IMR-90 (cell line): ENCODE results near the gene BCAR1. TPM values are rescaled to one million over a fixed set of nuclear protein-coding genes. Genes with fewer than 3 reads are reported as not detected.
A peak's percentile ranks its signal among the peaks of the same experiment; 100 is the strongest.

ENCODE experiments used
- ATAC-seq: fragments of 200-7000 bp; cut with Tn5 transposase; 2 replicates; pipeline ENCODE4 v1.9.1; 2020; ENCODE audit warnings: low read depth, mild to moderate bottlenecking, moderate library complexity
- BruUV-seq: library from RNA; stranded (reverse); fragments of 400-500 nt; replicated peaks from 2 replicates; lab custom pipeline; 2021; lab: Mats Ljungman, UMichigan
- CTCF ChIA-PET: fragments of 300-600 bp; formaldehyde crosslinking; extraction: SDS; loops from one replicate; lab custom pipeline; 2021; ENCODE audit warnings: antibody characterized with exemption; lab: Yijun Ruan, JAX
- POLR2A ChIA-PET: fragments of 300-600 bp; sonication (Branson Sonifier 250); formaldehyde crosslinking; loops from one replicate; lab custom pipeline; 2022; ENCODE audit warnings: antibody characterized with exemption; ENCODE audit not compliant: unreplicated experiment; lab: Charles Lee
- DNase-seq: peaks from one replicate; pipeline ENCODE4 v3.0.0; 2013
- H2AFZ ChIP-seq: replicated peaks from 2 replicates; pipeline ENCODE3; 2013; ENCODE audit warnings: low read length, mild to moderate bottlenecking; ENCODE audit not compliant: poor library complexity
- H2AK5ac ChIP-seq: 2 replicates; pipeline ENCODE4 v1.6.1; 2013; ENCODE audit warnings: low read depth, low read length, inconsistent platforms
- H2AK9ac ChIP-seq: replicated peaks from 2 replicates; pipeline ENCODE3; 2013; ENCODE audit warnings: mild to moderate bottlenecking, low read depth, low read length, moderate library complexity; ENCODE audit not compliant: poor library complexity
- H2BK120ac ChIP-seq: 2 replicates; pipeline ENCODE4 v1.6.1; 2013; ENCODE audit warnings: low read depth, low read length, inconsistent platforms
- H2BK15ac ChIP-seq: 3 replicates; pipeline ENCODE4 v1.6.1; 2013; ENCODE audit warnings: low read depth, low read length, inconsistent platforms
- H2BK20ac ChIP-seq: 2 replicates; pipeline ENCODE4 v1.6.1; 2013; ENCODE audit warnings: low read depth, mild to moderate bottlenecking, inconsistent platforms, low read length, moderate library complexity
- H2BK5ac ChIP-seq: 2 replicates; pipeline ENCODE4 v1.6.1; 2013; ENCODE audit warnings: mild to moderate bottlenecking, low read depth, low read length, inconsistent platforms; ENCODE audit not compliant: poor library complexity, severe bottlenecking
- H3K14ac ChIP-seq: replicated peaks from 2 replicates; pipeline ENCODE4 v1.6.1; 2013; ENCODE audit warnings: low read depth, low read length, inconsistent platforms
- H3K18ac ChIP-seq: 2 replicates; pipeline ENCODE4 v1.6.1; 2013; ENCODE audit warnings: low read depth, low read length, control low read depth
- H3K23ac ChIP-seq: 2 replicates; pipeline ENCODE4 v1.6.1; 2013; ENCODE audit warnings: low read depth, low read length, inconsistent platforms
- H3K27ac ChIP-seq: 2 replicates; pipeline ENCODE4 v1.5.1; 2013; ENCODE audit warnings: mild to moderate bottlenecking, control low read depth, low read length; ENCODE audit not compliant: insufficient read depth
- H3K27me3 ChIP-seq: 2 replicates; pipeline ENCODE4 v1.6.1; 2013; ENCODE audit warnings: low read length; ENCODE audit not compliant: control insufficient read depth, insufficient read depth
- H3K36me3 ChIP-seq: 2 replicates; pipeline ENCODE4 v1.6.1; 2013; ENCODE audit warnings: low read length, mixed read lengths; ENCODE audit not compliant: control insufficient read depth, insufficient read depth
- H3K4ac ChIP-seq: 2 replicates; pipeline ENCODE4 v1.6.1; 2013; ENCODE audit warnings: low read depth, low read length, inconsistent platforms
- H3K4me1 ChIP-seq: 2 replicates; pipeline ENCODE4 v1.6.1; 2013; ENCODE audit warnings: low read length, mixed read lengths; ENCODE audit not compliant: control insufficient read depth, insufficient read depth
- H3K4me2 ChIP-seq: 2 replicates; pipeline ENCODE4 v1.6.1; 2013; ENCODE audit warnings: low read depth, mild to moderate bottlenecking, control low read depth, low read length, moderate library complexity
- H3K4me3 ChIP-seq: 2 replicates; pipeline ENCODE4 v1.5.1; 2013; ENCODE audit warnings: low read depth, mild to moderate bottlenecking, control low read depth, low read length, moderate library complexity; ENCODE audit not compliant: insufficient read depth
- H3K56ac ChIP-seq: 2 replicates; pipeline ENCODE4 v1.6.1; 2013; ENCODE audit warnings: low read length, inconsistent platforms; ENCODE audit not compliant: insufficient read depth; ENCODE audit errors: extremely low read depth
- H3K79me1 ChIP-seq, 2 experiments: 2 replicates each; pipeline ENCODE4 v1.6.1; 2013; ENCODE audit warnings: low read length in 2 of 2, inconsistent platforms in 1 of 2, low read depth in 1 of 2
- H3K9ac ChIP-seq: 2 replicates; pipeline ENCODE4 v1.6.1; 2013; ENCODE audit warnings: low read depth, low read length, control low read depth
- H3K9me1 ChIP-seq: 2 replicates; pipeline ENCODE4 v1.6.1; 2013; ENCODE audit warnings: low read length, inconsistent platforms; ENCODE audit not compliant: insufficient read depth
- H3K9me3 ChIP-seq: 2 replicates; pipeline ENCODE4 v1.6.1; 2013; ENCODE audit warnings: low read length; ENCODE audit not compliant: control insufficient read depth, insufficient read depth
- H4K20me1 ChIP-seq: 2 replicates; pipeline ENCODE4 v1.6.1; 2013; ENCODE audit warnings: low read length, inconsistent platforms; ENCODE audit not compliant: insufficient read depth
- H4K5ac ChIP-seq: 2 replicates; pipeline ENCODE4 v1.6.1; 2013; ENCODE audit warnings: mild to moderate bottlenecking, low read depth, low read length, control low read depth
- H4K8ac ChIP-seq, 2 experiments: 2 replicates each; pipeline ENCODE4 v1.6.1; 2013; ENCODE audit warnings: low read depth in 2 of 2, low read length in 2 of 2, control low read depth in 1 of 2, inconsistent platforms in 1 of 2
- H4K91ac ChIP-seq: 2 replicates; pipeline ENCODE4 v1.6.1; 2013; ENCODE audit warnings: low read depth, low read length, inconsistent platforms; ENCODE audit not compliant: insufficient read depth
- CHD1 ChIP-seq: IDR thresholded peaks from 2 replicates; pipeline ENCODE4 v1.6.1; 2012; ENCODE audit warnings: low read depth, low read length, improper control_type of control experiment
- MAFK ChIP-seq: IDR thresholded peaks from 2 replicates; pipeline ENCODE4 v1.6.1; 2012; ENCODE audit warnings: low read depth, low read length, improper control_type of control experiment
- MXI1 ChIP-seq: IDR thresholded peaks from 2 replicates; pipeline ENCODE4 v1.6.1; 2012; ENCODE audit warnings: low read depth, mild to moderate bottlenecking, low read length, moderate library complexity, borderline replicate concordance
- POLR2A ChIP-seq: IDR thresholded peaks from 2 replicates; pipeline ENCODE4 v1.6.1; 2012; ENCODE audit warnings: mild to moderate bottlenecking, low read depth, low read length
- WGBS, 2 experiments: methylation state at CpG; one replicate each; pipeline versions ENCODE4 v1.1.5 to v1.1.7; 2013; ENCODE audit warnings: missing lambda C conversion rate in 2 of 2; ENCODE audit not compliant: insufficient read length in 1 of 2; ENCODE audit errors: extremely low coverage in 2 of 2; 5-methylcytosine and 5-hydroxymethylcytosine counted together
- dilution Hi-C: fragments of 300-500 bp; cut with HindIII; formaldehyde crosslinking; loops from one replicate; pipeline ENCODE4 v1.14.3; 2018; ENCODE audit warnings: low sequenced_read_pairs; ENCODE audit not compliant: unreplicated experiment
- in situ Hi-C: fragments of 300-500 bp; cut with MboI; formaldehyde crosslinking; loops from 3 replicates; pipeline ENCODE4 v1.14.3; 2019; ENCODE audit warnings: low sequenced_read_pairs, inconsistent platforms, mixed read lengths
- intact Hi-C: fragments of 100-400 bp; cut with micrococcal nuclease; formaldehyde crosslinking; loops from 2 replicates; pipeline ENCODE4 v1.10.0; 2022
- polyA plus RNA-seq, 3 experiments: library from polyadenylated mRNA; depleted of rRNA; stranded (reverse); fragments of >200 nt; gene quantifications; 2 replicates each; pipeline ENCODE4 v1.2.3, GENCODE V29; 2012; ENCODE audit warnings: low replicate concordance in 1 of 3
- total RNA-seq: library from RNA; depleted of rRNA; stranded (reverse); fragments of >200 nt; gene quantifications from 2 replicates; pipeline ENCODE4 v1.2.3, GENCODE V29; 2012
- TF ChIP-seq, protein P1 (sequence below): fragments of 150-350 bp; IDR thresholded peaks from 2 replicates; pipeline ENCODE4 v1.6.1; 2016; ENCODE audit warnings: low read depth, mild to moderate bottlenecking, low read length, moderate library complexity, borderline replicate concordance

BCAR1 gene
- total and polyA plus RNA-seq, 2 of the 4 experiments (the other 2 are of a cell fraction) = 18.1 to 99.4 TPM

GRCh38 chr16:75264999-75265910, 13.8 kb upstream of the BCAR1 start:
- peaks cover 39% of the 10 kb centered on the region for H3K9me1 ChIP-seq
- H4K8ac ChIP-seq = peak overlapping the region; percentile 74 to 84
- in situ Hi-C loops (no loop called here), intact Hi-C loops (loop anchor here (1.0 kb wide), 2 partner anchors 20 to 120 kb away; no protein-coding TSS in a partner anchor), dilution Hi-C loops (no loop called here)
- peak overlapping the region; percentile 93 for H3K56ac ChIP-seq
- peak overlapping the region; percentile 97 for H2AFZ ChIP-seq
- BruUV-seq = no TSS peak
- peak overlapping the region; percentile 92 for H3K23ac ChIP-seq
- WGBS, 2 experiments = 1% methylated on average over 38 of the region's 74 CpGs; no CpG with 5 or more reads in 1 of the 2 experiments
- peak overlapping the region; percentile 76 for H4K91ac ChIP-seq
- no peaks in the 10 kb centered on the region for H3K27me3 ChIP-seq
- peak overlapping the region; percentile 56 for H2BK120ac ChIP-seq
- H3K14ac ChIP-seq = peak overlapping the region; percentile 92
- ATAC-seq (peak; percentile 36), DNase-seq (no peak)
- H2AK5ac ChIP-seq = peak overlapping the region; percentile 87
- H3K4me1 ChIP-seq = peaks cover 44% of the 10 kb centered on the region
- peak overlapping the region; percentile 93 for H3K4me2 ChIP-seq
- no peaks in the 10 kb centered on the region for H3K9me3 ChIP-seq
- peak overlapping the region; percentile 82 for H4K5ac ChIP-seq
- ChIA-PET CTCF (no interaction called here), POLR2A (no interaction called here)
- peak overlapping the region; percentile 96 for H3K4ac ChIP-seq
- peak overlapping the region; percentile 92 for H3K9ac ChIP-seq
- H3K27ac ChIP-seq = peak overlapping the region; percentile 97
- H2BK15ac ChIP-seq = peak overlapping the region; percentile 12; the same call in 1 of the 3 replicates
- peak overlapping the region; percentile 85 for H2BK5ac ChIP-seq
- H2AK9ac ChIP-seq = peak overlapping the region; percentile 100
- H3K4me3 ChIP-seq = peak overlapping the region; percentile 94
- peaks cover 3% of the 10 kb centered on the region; the same call in 1 of the 2 replicates for H3K36me3 ChIP-seq
- TF ChIP-seq MXI1 (no peak), POLR2A (peak; percentile 74; the same call in 1 of the 2 replicates), CHD1 (no peak), MAFK (no peak)
- TF ChIP-seq, protein P1, sequence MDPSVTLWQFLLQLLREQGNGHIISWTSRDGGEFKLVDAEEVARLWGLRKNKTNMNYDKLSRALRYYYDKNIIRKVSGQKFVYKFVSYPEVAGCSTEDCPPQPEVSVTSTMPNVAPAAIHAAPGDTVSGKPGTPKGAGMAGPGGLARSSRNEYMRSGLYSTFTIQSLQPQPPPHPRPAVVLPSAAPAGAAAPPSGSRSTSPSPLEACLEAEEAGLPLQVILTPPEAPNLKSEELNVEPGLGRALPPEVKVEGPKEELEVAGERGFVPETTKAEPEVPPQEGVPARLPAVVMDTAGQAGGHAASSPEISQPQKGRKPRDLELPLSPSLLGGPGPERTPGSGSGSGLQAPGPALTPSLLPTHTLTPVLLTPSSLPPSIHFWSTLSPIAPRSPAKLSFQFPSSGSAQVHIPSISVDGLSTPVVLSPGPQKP = no peak
- H2BK20ac ChIP-seq = peak overlapping the region; percentile 21
- peaks cover 48% of the 10 kb centered on the region for H4K20me1 ChIP-seq
- H3K79me1 ChIP-seq = peaks cover 5 to 59% of the 10 kb centered on the region in 2 experiments; a peak in 3 of 4 replicates
- peak overlapping the region; percentile 22 for H3K18ac ChIP-seq
